Right ventricle myocardium superior (tissue), 1 donor: Measurements from ENCODE around the gene GALNT18. TPM values are rescaled to one million over a fixed set of nuclear protein-coding genes. Genes with fewer than 3 reads are reported as not detected.

Experiments
- ATAC-seq: fragments of 200-7000 bp; cut with Tn5 transposase; one replicate; pipeline ENCODE4 v1.9.1; 2020; ENCODE audit warnings: mild to moderate bottlenecking; ENCODE audit not compliant: poor library complexity
- DNase-seq: peaks from one replicate; pipeline ENCODE4 v3.0.0-alpha.2; 2020
- intact Hi-C: fragments of 100-400 bp; cut with DNase I; formaldehyde crosslinking; loops from one replicate; pipeline ENCODE4 v1.11.2; 2022
- total RNA-seq: library from RNA; stranded (reverse); fragmentation: NEBNext Ultra II Directional; extraction: Animal tissue kit (Norgen Biotek cat#: 25700); gene quantifications from one replicate; pipeline ENCODE4 v1.2.1, GENCODE V29; 2021
- donor health status: DM: no; HTN: yes; CAD: no; lungs with severe emphysema.

GALNT18 gene
- total RNA-seq, 1 donor from 2014 or later, result 24.5 TPM

GRCh38 chr11:11602011-11602410, 19.8 kb downstream of the GALNT18 start:
- DNase-seq (no peak), ATAC-seq (no peak)
- intact Hi-C loops, result loop anchor here (10.0 kb wide), 1 partner anchor 57 kb away; no protein-coding TSS in a partner anchor

- intact Hi-C loops, result loop anchor here (10.0 kb wide), 1 partner anchor 55 kb away; no protein-coding TSS in a partner anchor
- no peak for DNase-seq
- ATAC-seq, result no peak
These were observed 21.5 kb downstream of the GALNT18 start for GRCh38 chr11:11600288-11600687.

- ATAC-seq (no peak), DNase-seq (no peak)
- intact Hi-C loops, result no loop called here
These were observed 23.6 kb downstream of the GALNT18 start for GRCh38 chr11:11598243-11598642.

GRCh38 chr11:11594162-11594561, 27.6 kb downstream of the GALNT18 start:
- intact Hi-C loops, result no loop called here
- ATAC-seq (no peak), DNase-seq (no peak)

- intact Hi-C loops, result no loop called here
- ATAC-seq, result no peak
- no peak for DNase-seq
These were observed 29.6 kb downstream of the GALNT18 start for GRCh38 chr11:11592146-11592684.

- ATAC-seq (no peak), DNase-seq (no peak)
- intact Hi-C loops, result no loop called here
These were observed 32.4 kb downstream of the GALNT18 start for GRCh38 chr11:11589437-11589836.

GRCh38 chr11:11588891-11589290, 32.9 kb downstream of the GALNT18 start:
- ATAC-seq (no peak), DNase-seq (no peak)
- intact Hi-C loops, result no loop called here

GRCh38 chr11:11588243-11588642, 33.6 kb downstream of the GALNT18 start:
- ATAC-seq, result no peak
- DNase-seq, result no peak
- intact Hi-C loops, result no loop called here

DNA sequence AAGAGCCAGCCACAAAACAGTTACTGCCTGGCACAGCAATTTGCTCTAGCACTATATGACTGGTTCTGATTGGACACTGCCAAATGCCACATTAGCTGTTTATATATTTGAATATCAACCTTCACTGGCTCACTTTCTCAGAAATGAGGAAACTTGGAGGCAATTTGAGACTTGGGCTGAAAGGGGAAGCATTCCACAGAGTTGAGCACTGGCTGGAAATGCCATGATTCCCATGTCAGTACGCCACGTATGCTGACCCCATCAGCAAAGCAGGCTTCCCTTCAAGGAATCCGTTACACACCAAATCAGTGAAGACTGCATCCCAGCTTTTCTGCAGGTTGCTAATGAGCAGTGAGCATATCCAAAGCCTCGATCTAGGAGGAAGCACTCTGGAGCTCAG, 34.7 kb downstream of the GALNT18 start:
- intact Hi-C loops, result no loop called here
- DNase-seq, result no peak
- no peak for ATAC-seq

DNA sequence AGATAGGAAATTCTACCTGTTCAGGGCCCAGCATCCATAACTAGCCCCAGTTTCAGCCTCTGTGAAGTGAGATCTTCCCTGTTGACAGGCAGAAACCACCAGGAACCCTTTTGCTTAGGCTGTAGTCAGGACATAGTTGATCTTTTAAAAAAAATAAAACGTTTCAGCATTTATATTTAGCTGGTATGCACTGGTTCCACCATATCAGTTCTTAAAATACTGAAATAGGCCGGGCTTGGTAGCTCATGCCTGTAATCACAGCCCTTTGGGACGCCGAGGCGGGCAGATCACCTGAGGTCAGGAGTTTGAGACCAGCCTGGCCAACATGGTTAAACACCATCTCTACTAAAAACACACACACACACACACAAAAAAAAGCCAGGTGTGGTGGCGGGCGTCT, 35.3 kb downstream of the GALNT18 start:
- DNase-seq, result peak; percentile 48
- intact Hi-C loops, result no loop called here
- peak; percentile 52 for ATAC-seq

GRCh38 chr11:11584937-11585336, 36.9 kb downstream of the GALNT18 start:
- ATAC-seq (no peak), DNase-seq (no peak)
- intact Hi-C loops, result loop anchor here (5.0 kb wide), 1 partner anchor 37 kb away; the partner anchor contains the start of gene GALNT18

GRCh38 chr11:11584530-11584810, 37.3 kb downstream of the GALNT18 start:
- ATAC-seq (no peak), DNase-seq (no peak)
- intact Hi-C loops, result loop anchor here (5.0 kb wide), 1 partner anchor 38 kb away; the partner anchor contains the start of gene GALNT18

DNA sequence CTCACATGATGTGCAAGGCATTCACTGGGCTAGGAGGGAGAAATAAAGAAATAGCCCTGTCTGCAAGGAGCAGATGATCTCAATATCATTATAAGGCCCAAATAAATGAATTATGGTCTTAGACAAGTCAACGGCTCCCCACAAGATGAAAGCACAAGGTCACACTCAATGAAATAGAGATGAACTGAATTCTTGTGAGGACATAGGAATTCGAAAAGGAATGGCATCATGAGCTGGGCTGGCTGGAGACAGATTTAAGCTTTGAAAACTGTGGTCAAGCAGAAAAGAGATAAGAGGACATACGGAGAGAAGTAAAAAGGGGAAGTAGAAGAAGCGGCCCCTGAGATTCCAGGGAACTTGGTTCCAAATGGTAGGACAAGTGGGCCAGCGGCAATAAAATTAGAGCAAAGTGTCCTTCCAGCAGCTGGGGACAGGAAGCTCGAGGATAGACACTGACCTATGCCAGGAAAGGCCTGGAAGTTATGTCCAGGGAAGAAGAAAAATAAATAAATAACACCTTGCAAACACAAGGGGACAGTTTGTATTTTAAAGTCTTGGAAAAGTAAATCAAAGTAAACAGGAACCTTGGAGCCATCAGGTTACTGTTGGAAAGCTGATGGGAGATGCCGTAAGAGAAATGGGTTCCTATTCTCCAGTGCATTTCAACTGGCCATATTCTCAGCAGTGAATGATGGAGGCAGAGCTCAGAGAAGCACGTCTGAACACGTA, 37.8 kb downstream of the GALNT18 start:
- no peak for ATAC-seq
- no peak for DNase-seq
- intact Hi-C loops, result loop anchor here (5.0 kb wide), 1 partner anchor 38 kb away; the partner anchor contains the start of gene GALNT18

GRCh38 chr11:11582011-11582701, 39.6 kb downstream of the GALNT18 start:
- intact Hi-C loops, result loop anchor here (5.0 kb wide), 1 partner anchor 40 kb away; the partner anchor contains the start of gene GALNT18
- ATAC-seq, result no peak
- no peak for DNase-seq

DNA sequence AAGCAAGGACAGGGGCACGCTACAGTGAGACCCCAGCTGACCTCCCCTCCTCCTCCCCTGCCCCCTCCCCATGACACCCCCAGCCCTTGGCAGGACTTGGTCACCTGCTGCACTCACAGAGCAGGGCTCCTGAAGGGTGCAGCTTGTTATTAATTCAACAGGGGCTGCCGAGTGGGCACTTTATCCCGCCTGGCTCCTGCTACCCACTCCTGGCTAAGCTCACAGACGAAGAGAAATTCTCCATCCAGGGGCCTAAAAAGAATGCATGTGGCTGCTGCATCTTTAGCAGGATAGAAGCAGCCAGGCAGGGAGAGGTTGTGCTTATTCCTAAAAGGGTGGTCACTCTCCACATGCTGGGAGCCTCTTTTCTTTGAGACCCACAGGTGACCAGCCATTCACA, 40.3 kb downstream of the GALNT18 start:
- DNase-seq (no peak), ATAC-seq (no peak)
- intact Hi-C loops, result loop anchor here (5.0 kb wide), 1 partner anchor 41 kb away; the partner anchor contains the start of gene GALNT18

- peak; percentile 81 for ATAC-seq
- intact Hi-C loops, result loop anchor here (5.0 kb wide), 1 partner anchor 41 kb away; the partner anchor contains the start of gene GALNT18
These were observed 40.9 kb downstream of the GALNT18 start for GRCh38 chr11:11580841-11581411.

GRCh38 chr11:11580012-11580411, 41.8 kb downstream of the GALNT18 start:
- DNase-seq (no peak), ATAC-seq (no peak)
- intact Hi-C loops, result loop anchor here (5.0 kb wide), 1 partner anchor 42 kb away; the partner anchor contains the start of gene GALNT18

More at GRCh38 chr11:11580841-11581411, 40.9 kb downstream of the GALNT18 start:
- no peak for DNase-seq

DNA sequence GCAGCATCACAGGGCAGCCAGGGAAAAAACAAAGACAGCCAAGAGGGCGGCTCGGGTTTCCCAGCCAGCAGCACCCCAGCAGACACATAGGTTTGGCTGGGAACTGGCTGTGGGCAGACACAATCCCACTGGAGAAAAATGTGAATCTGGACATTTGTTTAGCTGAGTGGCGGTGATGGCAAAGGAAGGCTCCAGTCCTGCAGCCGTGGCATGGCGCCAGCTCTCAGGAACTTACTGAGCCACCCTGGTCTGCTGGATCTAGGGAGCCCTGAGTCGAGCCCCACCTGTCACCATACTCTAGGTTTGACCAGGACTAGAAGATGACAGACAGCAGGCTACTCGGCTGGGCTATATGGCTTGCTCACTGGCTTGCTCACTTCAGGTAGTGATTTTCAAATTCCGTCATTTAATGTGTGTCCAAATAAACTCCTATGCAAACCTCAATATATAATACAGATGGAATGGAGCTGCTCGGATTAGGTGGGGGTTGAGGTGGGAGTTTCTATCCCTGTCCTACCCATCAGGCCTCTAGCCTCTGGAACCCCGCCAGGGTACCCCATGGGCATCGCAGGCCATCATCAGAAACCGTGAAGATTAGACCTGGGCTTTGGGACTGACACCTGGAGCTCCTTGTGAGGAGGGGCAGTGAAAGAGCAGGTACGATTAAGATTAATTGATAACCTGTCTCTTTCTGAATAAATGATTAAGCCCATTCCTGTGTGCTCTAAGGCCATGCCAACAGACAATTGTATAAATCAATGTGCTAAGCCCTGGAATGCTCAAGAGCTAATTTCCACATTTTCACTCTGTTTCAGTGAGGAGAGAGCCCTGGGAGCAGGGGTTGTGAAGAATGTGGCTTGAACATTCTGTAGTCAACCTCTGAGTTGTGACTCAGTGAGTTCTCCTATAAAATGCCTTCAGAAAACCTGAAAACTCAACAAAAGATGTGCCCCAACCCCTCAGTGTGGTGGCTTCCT, 42.5 kb downstream of the GALNT18 start:
- intact Hi-C loops, result no loop called here
- ATAC-seq, result no peak
- peak; percentile 59 for DNase-seq
